Pancreas (tissue), 10 donors: Measurements from ENCODE around the gene MMP2. TPM values are rescaled to one million over a fixed set of nuclear protein-coding genes. Genes with fewer than 3 reads are reported as not detected.

Experiments
- ATAC-seq, 4 donors: fragments of 200-7000 bp; cut with Tn5 transposase; one replicate each; pipeline versions ENCODE4 v1.8.0 to v1.9.1; 2020; ENCODE audit warnings: mild to moderate bottlenecking in 4 of 4, moderate library complexity in 4 of 4
- DNase-seq, 6 donors: peaks; one replicate each; pipeline ENCODE4 v3.0.0-alpha.2; 2020
- FAIRE-seq: peaks from 2 replicates; lab custom pipeline; 2012; peaks lifted over from hg19 to GRCh38; lab: Jason Lieb, UNC
- H3K27ac ChIP-seq, 4 donors: fragments of 200-600 bp; sonication (generic); 1 replicate in 3 of 4; 2 replicates in 1 of 4; pipeline versions ENCODE4 v1.5.0 to v1.8.0; 2020
- H3K27me3 ChIP-seq, 4 donors: fragments of 200-600 bp; one replicate each; pipeline ENCODE4 v1.8.0; 2021
- H3K36me3 ChIP-seq, 3 donors: fragments of 200-600 bp; sonication (generic) in 1 of 3; one replicate each; pipeline versions ENCODE4 v1.5.0 to v1.8.0; 2020 to 2021
- H3K4me1 ChIP-seq, 3 donors: fragments of 200-600 bp; one replicate each; pipeline ENCODE4 v1.8.0; 2021
- H3K4me3 ChIP-seq, 4 donors: fragments of 200-600 bp; sonication (generic) in 2 of 4; one replicate each; pipeline versions ENCODE4 v1.5.0 to v1.8.0; 2020 to 2021
- H3K9me3 ChIP-seq, 4 donors: fragments of 200-600 bp; one replicate each; pipeline ENCODE4 v1.8.0; 2021
- CTCF ChIP-seq, 4 donors: fragments of 200-600 bp; sonication (generic) in 3 of 4; IDR thresholded peaks; one replicate each; pipeline versions ENCODE4 v1.5.0 to v1.8.0; 2021; ENCODE audit warnings: antibody characterized with exemption in 4 of 4
- WGBS, 2 donors: extraction: QIAGEN DNeasy Blood & Tissue Kit; methylation state at CpG; one replicate each; pipeline ENCODE4 v1.1.7; 2013; 5-methylcytosine and 5-hydroxymethylcytosine counted together
- intact Hi-C, 3 donors: fragments of 100-400 bp; cut with DNase I; formaldehyde crosslinking; loops; one replicate each; pipeline versions ENCODE4 v1.11.1 to v1.14.2; 2022
- polyA plus RNA-seq, 2 donors: library from polyadenylated mRNA; stranded (reverse); fragments of 200-250 nt; gene quantifications; one replicate each; pipeline ENCODE4 v1.2.3, GENCODE V29; 2013
- total RNA-seq, 6 donors: library from RNA; stranded (reverse); fragmentation: NEBNext Ultra II Directional in 4 of 6; extraction: Animal tissue kit (Norgen Biotek cat#: 25700) in 4 of 6; gene quantifications; one replicate each; pipeline versions ENCODE4 v1.2.1 to v1.2.4, GENCODE V29; 2021 to 2023
- donor health status: healthy with polysubstance abuse.
- donor health status: DM: no; HTN: no; CAD: no; lungs with moderate emphysema.
- donor health status: DM: no; HTN: no; CAD: no.
- donor health status: control.
- donor health status: control.
- donor health status: Bipolar disorder and iron deficiency.
- donor health status: DM: yes; HTN: yes; CAD: no.
- donor health status: DM: no; HTN: no; CAD: no.
- donor health status: DM: no; HTN: no; CAD: no.
- donor health status: DM: yes; HTN: yes; CAD: no.

Gene MMP2
- total and polyA plus RNA-seq, 8 donors: 6.5 to 108 (median 13.2) TPM

DNA sequence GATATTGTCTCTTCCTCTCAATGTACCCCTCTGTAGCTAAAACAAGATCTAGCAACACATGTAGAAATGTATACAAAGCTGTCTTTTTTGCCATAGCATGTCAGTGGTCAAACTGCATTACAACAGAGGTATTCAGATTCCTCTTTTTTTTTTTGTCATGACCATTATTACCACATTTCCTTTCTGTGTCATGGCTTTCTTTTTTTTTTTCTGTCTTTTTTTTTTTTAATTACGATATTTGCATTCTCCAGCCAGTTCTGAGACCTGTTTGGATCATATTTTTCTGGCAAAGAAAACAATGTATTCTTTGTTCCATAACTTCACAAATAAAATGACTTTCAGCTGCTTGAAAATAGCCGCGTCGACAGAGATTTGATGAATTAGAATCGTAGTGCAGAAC is 60.1 kb downstream of the MMP2 start:
- H3K4me3 ChIP-seq: no peak overlapping the region
- no peaks in the 10 kb centered on the region for H3K36me3 ChIP-seq
- intact Hi-C loops: no loop called here
- FAIRE-seq (no peak), DNase-seq (no peak), ATAC-seq (peak in 1 of 4 donors; percentile 9)
- no peak for TF ChIP-seq CTCF (IDR thresholded peaks at IDR 0.05)
- no peak overlapping the region for H3K27ac ChIP-seq
- peaks cover 0 to 3% (median 0%) of the 10 kb centered on the region in 3 donors for H3K4me1 ChIP-seq
- no peaks in the 10 kb centered on the region for H3K27me3 ChIP-seq
- no peaks in the 10 kb centered on the region for H3K9me3 ChIP-seq
- 46 to 54% methylated on average over 5 of the region's 5 CpGs for WGBS, 2 donors

DNA sequence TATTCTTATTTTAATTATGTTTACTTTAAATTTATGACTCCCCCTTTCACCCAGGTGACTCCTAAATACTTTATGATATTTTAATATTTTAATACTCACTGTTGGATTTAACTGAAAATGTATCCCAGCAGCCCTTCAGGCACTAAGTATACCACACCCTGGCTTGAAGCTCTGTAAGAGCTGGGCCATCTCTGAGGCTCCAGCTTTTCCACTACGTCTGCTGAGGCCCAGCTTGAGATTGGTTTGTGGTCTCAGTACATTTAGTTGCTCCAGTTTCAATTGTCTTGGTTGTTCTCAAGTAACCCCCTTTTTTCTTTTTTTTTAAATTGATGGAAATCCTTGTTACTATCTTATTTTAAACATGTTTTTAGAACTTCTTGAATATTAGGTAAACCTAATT is 60.5 kb downstream of the MMP2 start:
- Histone ChIP-seq H3K4me3 (no peak overlapping the region), H3K4me1 (peaks cover 0 to 3% (median 0%) of the 10 kb centered on the region in 3 donors), H3K36me3 (no peaks in the 10 kb centered on the region), H3K27ac (no peak overlapping the region), H3K9me3 (no peaks in the 10 kb centered on the region), H3K27me3 (no peaks in the 10 kb centered on the region)
- no peak for FAIRE-seq
- intact Hi-C loops: no loop called here
- ATAC-seq: no peak
- WGBS, 2 donors: 47 to 64% methylated on average over 1 of the region's 1 CpG
- no peak for TF ChIP-seq CTCF (IDR thresholded peaks at IDR 0.05)
- no peak for DNase-seq

DNA sequence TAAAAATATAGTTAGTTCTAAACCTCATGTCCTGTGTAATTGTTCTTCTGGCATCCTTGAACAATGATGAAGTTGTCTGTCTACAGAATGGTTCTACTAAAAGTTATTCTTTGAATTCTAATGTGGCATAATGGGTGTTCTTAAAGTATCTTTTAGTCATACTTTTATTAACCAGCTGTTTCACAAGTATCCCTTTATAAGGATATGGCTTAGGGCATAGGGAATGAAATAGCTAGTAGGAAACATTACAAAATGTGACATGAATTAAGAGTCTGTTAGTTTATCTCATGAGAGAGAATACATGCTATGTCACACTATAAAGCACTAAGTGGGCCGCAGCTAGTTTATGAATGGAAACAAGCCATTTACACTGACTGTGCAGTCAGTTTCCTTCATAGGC is 61.2 kb downstream of the MMP2 start:
- no peaks in the 10 kb centered on the region for H3K27me3 ChIP-seq
- peaks cover 0 to 3% (median 0%) of the 10 kb centered on the region in 3 donors for H3K4me1 ChIP-seq
- no peak overlapping the region for H3K27ac ChIP-seq
- no peak for TF ChIP-seq CTCF (IDR thresholded peaks at IDR 0.05)
- intact Hi-C loops: loop anchor here in 2 of 3 donors (5.0 to 10.0 kb wide), 2 partner anchors 73 to 165 kb away; no protein-coding TSS in a partner anchor
- H3K9me3 ChIP-seq: no peaks in the 10 kb centered on the region
- DNase-seq (no peak), FAIRE-seq (no peak), ATAC-seq (no peak)
- H3K4me3 ChIP-seq: no peak overlapping the region
- WGBS, 2 donors: 93 to 95% methylated on average over 1 of the region's 1 CpG
- H3K36me3 ChIP-seq: no peaks in the 10 kb centered on the region

GRCh38 chr16:55542459-55543082 is 63.6 kb downstream of the MMP2 start:
- WGBS, 2 donors: 79 to 89% methylated on average over 1 of the region's 1 CpG
- no peak for TF ChIP-seq CTCF (IDR thresholded peaks at IDR 0.05)
- FAIRE-seq: no peak
- Histone ChIP-seq H3K9me3 (no peaks in the 10 kb centered on the region), H3K36me3 (no peaks in the 10 kb centered on the region), H3K27ac (no peak overlapping the region), H3K27me3 (no peaks in the 10 kb centered on the region), H3K4me1 (no peaks in the 10 kb centered on the region), H3K4me3 (no peak overlapping the region)
- peak in 2 of 4 donors; percentile 24 to 40 for ATAC-seq
- intact Hi-C loops: loop anchor here in 2 of 3 donors (5.0 to 10.0 kb wide), 2 partner anchors 75 to 162 kb away; no protein-coding TSS in a partner anchor
- no peak for DNase-seq

GRCh38 chr16:55543472-55543871 is 64.5 kb downstream of the MMP2 start:
- H3K9me3 ChIP-seq: no peaks in the 10 kb centered on the region
- 8 to 13% methylated on average over 2 of the region's 2 CpGs for WGBS, 2 donors

More at GRCh38 chr16:55543472-55543871, 64.5 kb downstream of the MMP2 start:
- peak in 1 of 4 donors; percentile 20 for TF ChIP-seq CTCF (IDR thresholded peaks at IDR 0.05)
- Histone ChIP-seq H3K36me3 (no peaks in the 10 kb centered on the region), H3K27ac (no peak overlapping the region), H3K27me3 (no peaks in the 10 kb centered on the region), H3K4me1 (no peaks in the 10 kb centered on the region), H3K4me3 (no peak overlapping the region)
- intact Hi-C loops: loop anchor here in 2 of 3 donors (5.0 to 10.0 kb wide), 2 partner anchors 76 to 161 kb away; no protein-coding TSS in a partner anchor
- FAIRE-seq: peak; percentile 97
- DNase-seq: no peak
- peak in 3 of 4 donors; percentile 56 to 78 (median 77) for ATAC-seq
